GM21529 (cell line): ENCODE results near the gene KIF4B.
"Not testable (repeated sequence)": the region's sequence is repeated elsewhere in the genome, so short reads cannot be mapped to it uniquely, and the experiment has no call there.

Experiments
- ATAC-seq: cut with Tn5 transposase; IDR thresholded peaks from one replicate; pipeline ENCODE4 v1.9.1; 2021; ENCODE audit not compliant: unreplicated experiment

Gene KIF4B

GRCh38 chr5:155006265-155006664 is 7.3 kb upstream of the KIF4B start:
- not testable (repeated sequence) for ATAC-seq

DNA sequence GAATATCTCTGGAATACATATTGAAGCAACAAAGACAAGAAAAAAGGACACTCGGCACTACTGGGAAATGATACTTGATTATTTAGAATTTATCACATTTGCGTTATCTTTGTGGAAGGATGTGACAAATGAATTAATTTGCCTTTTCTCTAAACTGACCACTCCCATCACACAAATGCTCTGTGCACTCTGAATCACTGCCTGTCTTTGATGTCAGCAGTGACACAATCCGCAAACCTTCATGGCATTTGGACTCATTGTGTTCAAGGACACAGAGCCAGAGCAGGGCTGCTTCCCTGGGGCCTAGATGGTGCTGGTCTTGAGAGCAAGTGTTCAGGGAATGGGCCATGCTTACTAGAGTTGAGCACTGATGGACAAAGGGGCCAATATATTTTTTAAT is 4.9 kb upstream of the KIF4B start:
- no peak for ATAC-seq

GRCh38 chr5:155010881-155011280 is 2.7 kb upstream of the KIF4B start:
- no peak for ATAC-seq

GRCh38 chr5:155015239-155015638 is 1.7 kb downstream of the KIF4B start:
- no peak for ATAC-seq

GRCh38 chr5:155017610-155018009 is 4.1 kb downstream of the KIF4B start:
- peak; percentile 99 for ATAC-seq

DNA sequence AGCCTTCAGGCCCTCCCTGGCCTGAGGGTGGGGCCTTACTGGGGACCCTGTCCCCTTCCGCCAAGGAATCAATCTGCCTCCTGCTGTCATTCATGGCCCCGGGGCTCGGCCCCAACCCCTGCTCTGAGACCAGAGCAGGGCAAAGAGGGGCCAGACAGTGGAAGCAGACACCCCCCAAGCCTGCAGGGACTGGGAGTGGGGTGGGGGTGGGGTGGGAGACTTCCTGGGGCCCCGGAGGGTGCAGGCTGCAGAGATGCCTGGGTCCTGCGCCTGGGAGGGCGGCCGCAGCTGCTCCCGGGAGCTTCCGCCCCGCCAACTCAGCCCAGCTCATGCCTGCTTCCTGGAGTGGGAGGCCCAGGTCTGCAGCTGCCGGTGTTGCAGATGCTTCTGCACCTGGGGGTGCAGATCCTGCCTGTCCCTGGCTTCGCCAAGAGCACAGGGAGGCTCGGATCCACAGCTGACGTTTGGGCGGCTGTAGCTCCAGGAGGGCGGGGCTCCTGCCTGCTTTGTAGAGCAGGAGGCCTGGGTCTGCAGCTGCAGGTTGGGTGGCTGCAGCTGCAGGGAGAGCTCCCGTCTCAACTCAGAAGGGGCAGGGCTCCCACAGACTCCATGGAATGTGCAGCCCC is 6.2 kb downstream of the KIF4B start:
- ATAC-seq: no peak

- no peak for ATAC-seq
Observed at GRCh38 chr5:155021842-155022241, 8.3 kb downstream of the KIF4B start.

- no peak for ATAC-seq
Observed at GRCh38 chr5:155023320-155023719, 9.8 kb downstream of the KIF4B start.

DNA sequence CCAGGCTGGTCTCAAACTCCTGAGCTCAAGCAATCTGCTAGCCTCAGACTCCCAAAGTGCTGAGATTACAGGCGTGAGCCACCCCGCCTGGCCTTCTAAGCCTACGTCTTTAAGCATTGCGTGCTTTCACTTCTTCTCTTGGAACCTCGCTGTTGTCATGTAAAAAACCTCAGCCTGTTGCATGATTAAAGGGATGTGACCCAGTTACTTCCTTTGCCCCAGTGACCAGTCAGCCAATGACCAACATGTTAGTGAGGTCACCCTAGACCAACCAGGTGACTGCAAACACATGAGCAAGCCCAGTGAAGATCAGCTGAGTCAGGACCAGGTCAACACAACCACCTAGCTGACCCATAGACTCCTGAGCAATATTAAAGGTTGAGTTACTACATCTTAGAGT is 10.5 kb downstream of the KIF4B start:
- ATAC-seq: peak; percentile 50

GRCh38 chr5:155025895-155026294 is 12.3 kb downstream of the KIF4B start:
- no peak for ATAC-seq

GRCh38 chr5:155027993-155028629 is 14.6 kb downstream of the KIF4B start:
- ATAC-seq: no peak

DNA sequence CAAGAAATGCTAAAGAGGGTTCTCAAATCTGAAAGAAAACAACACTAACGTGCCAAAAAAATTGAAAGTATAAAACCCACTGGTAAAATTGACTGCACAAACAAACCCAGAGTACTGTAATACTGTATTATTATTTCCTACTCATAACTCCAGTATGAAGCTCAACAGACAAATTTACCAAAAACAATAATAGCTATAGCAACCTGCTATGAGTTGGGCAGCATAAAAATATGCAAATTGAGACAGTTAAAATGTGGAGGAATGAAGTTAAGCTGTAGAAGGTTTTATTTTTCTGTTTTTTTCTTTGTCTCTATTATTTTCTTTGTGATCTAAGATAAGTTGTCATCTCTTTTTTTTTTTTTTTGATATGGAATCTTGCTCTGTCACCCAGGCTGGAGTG is 15.7 kb downstream of the KIF4B start:
- no peak for ATAC-seq

GRCh38 chr5:155034145-155034744 is 20.7 kb downstream of the KIF4B start:
- not testable (repeated sequence) for ATAC-seq

DNA sequence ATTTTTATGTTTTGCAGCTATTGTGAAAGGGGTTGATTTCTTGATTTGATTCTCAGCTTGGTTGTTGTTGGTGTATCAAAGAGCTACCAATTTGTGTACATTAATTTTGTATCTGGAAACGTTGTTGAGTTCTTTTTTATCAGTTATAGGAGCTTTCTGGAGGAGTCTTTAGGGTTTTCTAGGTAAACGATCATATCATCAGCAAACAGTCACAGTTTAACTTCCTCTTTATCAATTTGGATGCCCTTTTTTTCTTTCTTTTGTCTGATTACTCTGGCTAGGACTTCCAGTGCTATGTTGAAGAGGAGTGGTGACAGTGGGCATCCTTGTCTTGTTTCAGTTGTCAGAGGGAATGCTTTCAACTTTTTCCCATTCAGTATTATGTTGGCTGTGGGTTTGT is 21.5 kb downstream of the KIF4B start:
- not testable (repeated sequence) for ATAC-seq

DNA sequence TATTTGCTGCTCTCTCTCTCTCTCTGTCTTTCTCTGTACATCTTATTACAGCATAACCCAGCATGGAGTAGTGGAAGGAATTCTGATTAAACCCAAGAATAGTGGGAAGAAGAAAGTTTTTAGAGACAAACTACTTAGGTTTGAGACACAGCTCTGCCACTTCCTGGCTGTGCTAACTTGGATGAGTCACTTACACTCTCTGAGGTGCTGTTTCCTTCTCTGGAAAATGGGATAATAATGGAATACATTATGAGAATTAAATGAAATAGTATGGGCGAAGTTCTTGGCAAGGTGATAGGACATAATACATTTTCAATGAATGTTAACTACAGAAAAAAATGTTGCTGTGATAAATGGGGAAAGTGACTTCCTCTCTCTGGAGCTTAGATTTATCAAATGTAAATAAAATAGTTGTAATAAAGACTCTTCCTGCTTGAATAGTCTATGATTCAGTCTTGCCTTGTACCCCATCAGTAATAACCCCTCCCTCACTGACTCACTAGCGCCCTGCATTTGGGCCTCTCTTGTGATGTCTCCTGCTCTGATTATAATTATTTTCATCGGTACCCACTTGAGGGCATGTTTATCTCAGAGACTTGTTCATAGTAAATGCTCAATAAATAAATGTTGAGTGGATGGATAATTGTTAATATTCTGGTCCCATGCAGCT is 27.6 kb downstream of the KIF4B start:
- no peak for ATAC-seq

- no peak for ATAC-seq
Observed at GRCh38 chr5:155044591-155044990, 31.0 kb downstream of the KIF4B start.

DNA sequence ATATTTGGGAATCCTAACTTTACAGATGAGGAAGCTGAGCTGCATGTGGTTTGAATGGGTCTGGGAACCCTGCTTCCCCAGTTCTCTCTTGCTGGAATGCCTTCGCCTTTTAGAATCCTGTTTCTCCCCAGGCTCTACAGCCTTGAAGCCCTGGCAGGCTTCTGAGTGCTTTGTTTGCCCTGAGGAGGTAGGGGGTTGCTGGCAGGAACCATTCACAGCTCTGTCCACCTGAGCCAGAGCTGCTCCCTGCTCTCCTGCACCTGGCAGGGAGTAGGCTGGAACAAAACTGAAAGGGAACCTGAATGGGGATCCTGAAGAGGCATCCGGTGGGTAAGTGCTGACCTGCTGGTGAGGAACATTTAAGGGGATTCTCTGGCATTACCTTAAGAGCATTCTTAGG is 33.0 kb downstream of the KIF4B start:
- no peak for ATAC-seq

DNA sequence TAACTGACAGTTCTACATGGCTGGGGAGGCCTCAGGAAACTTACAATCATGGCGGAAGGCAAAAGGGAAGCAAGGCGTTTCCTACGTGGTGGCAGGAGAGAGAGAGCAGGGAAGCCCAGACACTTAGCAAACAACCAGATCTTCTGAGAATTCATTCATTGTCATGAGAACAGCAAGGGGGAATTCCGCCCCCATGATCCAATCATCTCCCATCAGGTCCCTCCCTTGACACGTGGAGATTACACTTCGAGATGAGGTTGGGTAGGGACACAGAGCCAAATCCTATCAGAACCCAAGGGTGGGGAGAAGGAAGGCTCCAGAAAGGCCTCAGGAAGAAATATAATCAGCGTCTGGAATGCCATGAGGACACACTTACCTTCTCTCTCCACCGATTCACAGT is 34.3 kb downstream of the KIF4B start:
- ATAC-seq: no peak

DNA sequence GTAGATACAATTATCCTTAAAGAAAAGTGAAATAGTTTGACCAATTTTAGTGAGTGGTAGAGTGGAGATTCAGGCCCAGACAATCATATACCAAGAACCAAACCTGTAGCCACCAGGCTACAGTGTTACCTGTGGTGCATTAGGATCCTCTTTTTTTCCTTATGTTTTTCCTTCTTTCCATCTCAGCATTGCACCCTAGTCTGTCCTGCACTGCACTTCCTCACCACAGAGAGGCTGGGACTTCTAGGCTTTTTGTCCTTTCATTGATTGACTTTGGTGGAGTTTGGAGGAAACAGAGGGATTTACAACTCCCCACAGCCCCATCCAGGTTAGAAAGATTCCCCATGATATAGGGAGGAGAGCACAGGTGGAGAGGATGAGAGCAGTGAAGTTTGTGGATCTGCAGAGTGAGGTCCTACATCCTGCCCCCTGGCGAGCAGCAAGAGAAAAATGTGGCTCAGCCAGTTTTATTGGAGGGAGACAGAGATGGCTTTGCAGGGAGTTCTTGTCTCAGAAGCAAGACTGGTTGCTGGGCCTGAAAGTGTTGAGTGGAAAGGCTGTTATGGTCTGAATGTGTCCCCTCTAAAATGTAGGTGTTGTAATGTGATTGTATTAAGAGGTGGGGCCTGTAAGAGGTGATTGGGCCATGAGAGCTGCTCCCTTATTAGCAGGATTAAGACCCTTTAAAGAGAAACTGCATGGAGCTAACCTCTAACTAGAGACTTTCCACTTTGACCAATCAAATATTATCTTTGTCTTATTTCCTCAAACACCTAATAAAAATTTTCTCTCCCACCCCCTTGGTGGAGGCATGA is 36.2 kb downstream of the KIF4B start:
- ATAC-seq: no peak

- no peak for ATAC-seq
Observed at GRCh38 chr5:155050384-155051019, 36.9 kb downstream of the KIF4B start.

DNA sequence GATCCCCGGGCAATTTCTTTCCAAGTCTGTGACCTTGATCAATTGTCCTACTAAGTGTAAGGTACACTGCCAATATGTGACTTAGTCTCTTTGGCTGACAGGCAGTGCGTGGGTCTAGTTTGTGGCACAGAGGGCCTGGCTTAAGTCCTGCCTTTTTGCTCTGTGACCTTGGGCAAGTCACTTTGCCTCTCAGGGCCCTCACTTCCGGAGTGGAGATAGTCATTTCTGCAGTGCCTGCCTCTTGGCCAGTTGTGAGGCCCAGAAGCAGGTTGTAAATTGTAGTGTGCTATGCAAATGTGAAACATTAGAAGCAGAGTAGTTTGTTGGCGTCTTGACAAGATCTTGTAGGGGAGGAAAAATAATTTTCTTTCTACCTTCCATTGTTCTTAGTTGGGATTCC is 39.0 kb downstream of the KIF4B start:
- ATAC-seq: peak; percentile 55
